GM23338 (cell line): ENCODE results near the gene EDA. TPM values are rescaled to one million over a fixed set of nuclear protein-coding genes. Genes with fewer than 3 reads are reported as not detected.

Source experiments
- ATAC-seq: fragments of 200-7000 bp; cut with Tn5 transposase; 3 replicates; pipeline ENCODE4 v1.9.1; 2020
- DNase-seq: peaks from one replicate; pipeline ENCODE4 v3.0.0-alpha.2; 2015; ENCODE audit warnings: low spot score
- H2AFZ ChIP-seq: fragments of 200-600 bp; sonication (generic); 2 replicates; pipeline ENCODE4 v1.8.0; 2016; ENCODE audit warnings: antibody characterized with exemption, mild to moderate bottlenecking, moderate library complexity
- H3F3A ChIP-seq: fragments of 200-600 bp; sonication (generic); replicated peaks from 2 replicates; pipeline ENCODE4 v1.8.0; 2017; ENCODE audit warnings: antibody characterized with exemption, mixed run types, low read depth
- H3K27ac ChIP-seq: fragments of 200-600 bp; sonication (generic); 2 replicates; pipeline ENCODE4 v1.6.1; 2016; ENCODE audit warnings: low read depth
- H3K27me3 ChIP-seq: fragments of 200-600 bp; sonication (generic); 2 replicates; pipeline ENCODE4 v1.8.0; 2016; ENCODE audit warnings: mild to moderate bottlenecking, mixed run types, moderate library complexity; ENCODE audit not compliant: insufficient read depth
- H3K36me3 ChIP-seq: fragments of 200-600 bp; sonication (generic); 2 replicates; pipeline ENCODE4 v1.8.0; 2016; ENCODE audit warnings: mild to moderate bottlenecking; ENCODE audit not compliant: insufficient read depth
- H3K4me1 ChIP-seq: fragments of 200-600 bp; sonication (generic); 2 replicates; pipeline ENCODE4 v1.8.0; 2016; ENCODE audit warnings: mild to moderate bottlenecking, moderate library complexity; ENCODE audit not compliant: insufficient read depth
- H3K4me2 ChIP-seq: fragments of 200-600 bp; sonication (generic); 2 replicates; pipeline ENCODE4 v1.7.1; 2017; ENCODE audit warnings: mixed run types
- H3K4me3 ChIP-seq: fragments of 200-600 bp; sonication (generic); 2 replicates; pipeline ENCODE4 v1.6.1; 2016; ENCODE audit warnings: mixed run types
- H3K79me2 ChIP-seq: fragments of 200-600 bp; sonication (generic); replicated peaks from 2 replicates; pipeline ENCODE4 v1.8.0; 2017; ENCODE audit warnings: mild to moderate bottlenecking; ENCODE audit not compliant: insufficient read depth
- H3K9me2 ChIP-seq: fragments of 200-600 bp; sonication (generic); 2 replicates; pipeline ENCODE4 v1.8.0; 2017; ENCODE audit not compliant: insufficient read depth
- H4K20me1 ChIP-seq: fragments of 200-600 bp; sonication (generic); replicated peaks from 2 replicates; pipeline ENCODE4 v1.8.0; 2017; ENCODE audit warnings: mild to moderate bottlenecking; ENCODE audit not compliant: insufficient read depth
- H3K27ac Mint-ChIP-seq: 2 replicates; pipeline ENCODE4 v1.8.0; 2020; ENCODE audit warnings: inconsistent platforms, mild to moderate bottlenecking, moderate library complexity, mixed read lengths
- H3K27me3 Mint-ChIP-seq: 3 replicates; pipeline ENCODE4 v1.8.0; 2022; ENCODE audit warnings: low read depth, mild to moderate bottlenecking, moderate library complexity, mixed read lengths, inconsistent platforms; ENCODE audit not compliant: insufficient read depth, poor library complexity
- H3K36me3 Mint-ChIP-seq: 3 replicates; pipeline ENCODE4 v1.8.0; 2021; ENCODE audit warnings: low read depth, mild to moderate bottlenecking, inconsistent platforms, moderate library complexity, mixed read lengths
- H3K4me1 Mint-ChIP-seq: 3 replicates; pipeline ENCODE4 v1.8.0; 2020; ENCODE audit warnings: mild to moderate bottlenecking, inconsistent platforms, mixed read lengths
- H3K4me3 Mint-ChIP-seq: 3 replicates; pipeline ENCODE4 v1.8.0; 2021; ENCODE audit warnings: moderate library complexity, mild to moderate bottlenecking, inconsistent platforms, mixed read lengths
- H3K9me3 Mint-ChIP-seq: 3 replicates; pipeline ENCODE4 v1.8.0; 2020; ENCODE audit warnings: moderate library complexity, mild to moderate bottlenecking, inconsistent platforms, mixed read lengths
- ETS1 ChIP-seq: IDR thresholded peaks from 2 replicates; pipeline ENCODE4 v1.6.1; 2016; ENCODE audit warnings: antibody characterized with exemption
- EZH2phosphoT487 ChIP-seq: fragments of 200-600 bp; sonication (generic); IDR thresholded peaks from one replicate; pipeline ENCODE4 v1.8.1; 2018; ENCODE audit warnings: antibody characterized with exemption; ENCODE audit not compliant: unreplicated experiment
- ZNF331 ChIP-seq: fragments of 250-450 bp; sonication (Bioruptor Pico); IDR thresholded peaks from 2 replicates; pipeline ENCODE4 v1.5.0; 2020; ENCODE audit warnings: low read depth, mild to moderate bottlenecking, moderate library complexity
- ZNF462 ChIP-seq: fragments of 250-450 bp; sonication (Bioruptor Pico); IDR thresholded peaks from 2 replicates; pipeline ENCODE4 v1.5.0; 2020; ENCODE audit warnings: mild to moderate bottlenecking, moderate library complexity
- polyA plus RNA-seq: library from polyadenylated mRNA; unstranded; fragments of >200 nt; fragmentation: Nextera tagmentation; extraction: Ambion mirVana; gene quantifications from 2 replicates; pipeline ENCODE4 v1.2.1, GENCODE V29; 2016
- total RNA-seq: library from RNA; depleted of rRNA; stranded (reverse); fragments of >200 nt; shearing (Covaris generic); gene quantifications from 2 replicates; pipeline ENCODE4 v1.2.3, GENCODE V29; 2014

Gene EDA
- total and polyA plus RNA-seq, 2 experiments from 2014 or later, result 6.6 to 19.6 TPM

GRCh38 chrX:69759921-69760625, 144.2 kb downstream of the EDA start:
- Histone ChIP-seq H3K27ac (no peak overlapping the region), H3K27me3 (no peaks in the 10 kb centered on the region), H3K4me1 (no peaks in the 10 kb centered on the region), H2AFZ (no peak overlapping the region), H3F3A (no peaks in the 10 kb centered on the region), H3K4me2 (no peak overlapping the region), H3K4me3 (no peak overlapping the region), H4K20me1 (no peaks in the 10 kb centered on the region), H3K9me2 (no peaks in the 10 kb centered on the region), H3K79me2 (no peaks in the 10 kb centered on the region), H3K36me3 (no peaks in the 10 kb centered on the region)
- no peak overlapping the region for H3K27ac Mint-ChIP-seq
- ATAC-seq (no peak), DNase-seq (no peak)
- H3K4me3 Mint-ChIP-seq, result no peak overlapping the region
- H3K36me3 Mint-ChIP-seq, result peaks cover 8% of the 10 kb centered on the region; the same call in 2 of the 3 replicates
- no peak for TF ChIP-seq ETS1
- TF ChIP-seq ZNF462 (CRISPR knock-in tag), result no peak
- no peak for TF ChIP-seq EZH2phosphoT487
- TF ChIP-seq ZNF331 (CRISPR knock-in tag), result no peak
- peaks cover 15% of the 10 kb centered on the region; the same call in 2 of the 3 replicates for H3K9me3 Mint-ChIP-seq
- H3K27me3 Mint-ChIP-seq, result no peaks in the 10 kb centered on the region
- H3K4me1 Mint-ChIP-seq, result no peaks in the 10 kb centered on the region
